GM19372 (cell line): ENCODE measurements around the gene AOPEP.
A peak's percentile ranks its signal among the peaks of the same experiment; 100 is the strongest.

Source experiments
- ATAC-seq: cut with Tn5 transposase; IDR thresholded peaks from one replicate; pipeline ENCODE4 v1.9.1; 2021; ENCODE audit warnings: mild to moderate bottlenecking, low read depth, moderate library complexity; ENCODE audit not compliant: unreplicated experiment

AOPEP gene, protein sequence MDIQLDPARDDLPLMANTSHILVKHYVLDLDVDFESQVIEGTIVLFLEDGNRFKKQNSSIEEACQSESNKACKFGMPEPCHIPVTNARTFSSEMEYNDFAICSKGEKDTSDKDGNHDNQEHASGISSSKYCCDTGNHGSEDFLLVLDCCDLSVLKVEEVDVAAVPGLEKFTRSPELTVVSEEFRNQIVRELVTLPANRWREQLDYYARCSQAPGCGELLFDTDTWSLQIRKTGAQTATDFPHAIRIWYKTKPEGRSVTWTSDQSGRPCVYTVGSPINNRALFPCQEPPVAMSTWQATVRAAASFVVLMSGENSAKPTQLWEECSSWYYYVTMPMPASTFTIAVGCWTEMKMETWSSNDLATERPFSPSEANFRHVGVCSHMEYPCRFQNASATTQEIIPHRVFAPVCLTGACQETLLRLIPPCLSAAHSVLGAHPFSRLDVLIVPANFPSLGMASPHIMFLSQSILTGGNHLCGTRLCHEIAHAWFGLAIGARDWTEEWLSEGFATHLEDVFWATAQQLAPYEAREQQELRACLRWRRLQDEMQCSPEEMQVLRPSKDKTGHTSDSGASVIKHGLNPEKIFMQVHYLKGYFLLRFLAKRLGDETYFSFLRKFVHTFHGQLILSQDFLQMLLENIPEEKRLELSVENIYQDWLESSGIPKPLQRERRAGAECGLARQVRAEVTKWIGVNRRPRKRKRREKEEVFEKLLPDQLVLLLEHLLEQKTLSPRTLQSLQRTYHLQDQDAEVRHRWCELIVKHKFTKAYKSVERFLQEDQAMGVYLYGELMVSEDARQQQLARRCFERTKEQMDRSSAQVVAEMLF

DNA sequence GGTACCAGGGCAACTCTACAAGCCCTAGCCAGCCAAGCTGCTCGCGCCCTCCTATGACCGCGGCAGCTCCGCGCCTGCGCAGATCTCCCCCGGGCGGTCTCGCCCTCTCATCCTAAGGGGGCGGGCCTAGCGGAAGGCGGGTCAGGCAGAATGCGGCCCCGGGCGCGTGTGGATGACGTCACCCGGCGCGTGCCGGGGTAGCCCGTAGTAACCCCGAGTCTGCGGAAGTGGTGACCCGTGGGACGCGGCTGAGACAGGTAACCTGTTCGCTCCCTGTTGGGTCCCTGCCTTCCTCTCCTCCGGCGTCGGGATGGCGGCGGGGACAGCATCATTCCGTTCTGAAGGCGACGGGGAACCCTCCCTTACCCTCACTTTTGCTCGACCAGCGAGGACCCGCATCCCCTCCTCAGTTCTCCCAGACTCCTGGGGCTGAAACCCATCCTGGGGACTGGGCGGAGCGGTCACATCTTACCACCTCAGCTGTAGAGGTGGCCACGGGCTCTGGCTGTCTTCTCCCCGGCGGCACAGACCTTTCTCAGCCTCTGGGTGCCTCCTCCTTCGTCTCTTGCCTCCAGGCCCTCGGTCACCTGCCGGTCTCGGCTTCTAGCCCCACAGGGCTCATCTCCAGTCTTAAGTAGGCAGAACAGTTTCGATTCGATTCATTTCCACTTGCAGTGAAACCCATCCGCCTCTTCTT, at the start of gene AOPEP:
AOPEP (plus strand) TSS at position 205 of the 697 bp plus-strand sequence. CDS start 33,085 bp downstream, outside the sequence.
- ATAC-seq, result peak; percentile 96

DNA sequence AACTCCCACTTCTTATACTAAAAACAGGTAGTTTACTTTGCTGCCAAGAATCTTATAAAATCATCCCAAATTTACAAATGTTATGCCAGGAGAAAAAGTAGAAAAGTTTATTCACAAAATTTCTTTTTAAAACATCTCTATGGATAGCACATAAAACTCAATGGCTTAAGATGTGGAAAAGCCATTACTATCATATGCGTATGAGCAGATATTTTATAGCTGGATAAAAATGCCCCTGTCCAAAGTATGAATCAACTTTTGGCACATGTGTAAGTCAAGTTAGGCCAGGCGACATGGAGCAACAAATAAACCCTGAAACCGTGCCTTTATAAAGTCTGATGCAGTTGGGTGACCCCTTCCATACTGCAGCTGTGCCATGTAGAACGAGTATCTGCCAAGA, 48.6 kb upstream of the AOPEP start:
- no peak for ATAC-seq

GRCh38 chr9:94679587-94679986, 46.9 kb upstream of the AOPEP start:
- no peak for ATAC-seq

DNA sequence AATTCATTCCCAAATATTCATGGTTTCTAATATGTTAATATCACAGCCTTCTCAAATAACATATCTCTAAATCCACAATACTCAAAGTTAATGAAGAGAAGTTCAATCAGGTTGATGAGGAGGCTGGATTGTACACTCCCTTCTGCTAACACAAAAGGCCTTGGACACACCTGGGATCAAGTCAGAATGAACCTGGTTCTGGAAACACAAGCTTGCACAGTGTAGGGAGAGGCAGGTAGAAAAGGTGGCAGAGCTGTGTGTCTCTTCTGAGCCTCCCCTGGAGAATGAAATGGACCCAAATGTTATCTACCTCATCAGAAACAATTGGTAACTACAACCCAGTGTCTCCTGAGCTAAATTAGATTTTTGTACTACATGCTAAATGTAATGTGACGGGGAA, 46.5 kb upstream of the AOPEP start:
- ATAC-seq, result no peak

- no peak for ATAC-seq
Observed at GRCh38 chr9:94680621-94681020, 45.9 kb upstream of the AOPEP start.

DNA sequence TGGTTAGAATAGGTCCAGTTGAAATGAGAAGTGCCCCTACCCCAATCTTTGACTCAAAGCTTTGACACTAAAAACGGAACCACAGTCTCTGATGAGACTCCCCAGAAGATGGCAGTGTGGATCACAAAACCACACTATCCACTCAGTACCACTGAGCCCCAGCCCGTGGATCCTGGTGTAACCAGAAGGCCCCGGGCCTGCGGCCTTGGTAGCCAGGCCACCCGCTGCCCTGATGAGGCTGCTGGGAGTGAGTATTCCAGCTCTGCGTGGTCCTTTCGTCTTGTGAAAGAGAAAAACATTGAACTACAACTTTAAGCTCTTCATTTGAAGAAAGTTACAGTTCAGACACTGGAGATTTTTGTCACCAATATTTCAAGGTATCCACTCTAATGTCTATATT, 45.0 kb upstream of the AOPEP start:
- no peak for ATAC-seq

DNA sequence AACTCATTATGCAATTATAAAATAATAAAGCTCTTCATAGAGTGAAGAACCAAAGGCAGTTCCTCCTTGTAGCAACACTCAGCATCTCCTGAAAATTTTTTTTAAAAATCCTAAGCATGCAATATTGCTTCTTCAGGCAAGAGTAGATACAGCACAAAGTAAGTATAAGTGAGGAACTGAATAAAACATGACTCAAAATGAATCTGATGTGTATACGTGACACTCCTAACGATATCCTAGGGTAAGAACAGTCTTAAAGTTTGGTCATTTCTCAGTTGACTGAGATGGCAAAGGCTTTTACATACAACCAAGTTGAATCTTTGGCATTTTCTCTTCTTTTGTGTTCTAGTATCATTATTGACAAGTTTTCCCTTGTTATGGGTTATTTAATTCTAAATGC, 41.1 kb upstream of the AOPEP start:
- ATAC-seq, result no peak

- no peak for ATAC-seq
Observed at GRCh38 chr9:94687451-94687850, 39.0 kb upstream of the AOPEP start.

- ATAC-seq, result no peak
Observed at GRCh38 chr9:94690344-94690743, 36.2 kb upstream of the AOPEP start.

DNA sequence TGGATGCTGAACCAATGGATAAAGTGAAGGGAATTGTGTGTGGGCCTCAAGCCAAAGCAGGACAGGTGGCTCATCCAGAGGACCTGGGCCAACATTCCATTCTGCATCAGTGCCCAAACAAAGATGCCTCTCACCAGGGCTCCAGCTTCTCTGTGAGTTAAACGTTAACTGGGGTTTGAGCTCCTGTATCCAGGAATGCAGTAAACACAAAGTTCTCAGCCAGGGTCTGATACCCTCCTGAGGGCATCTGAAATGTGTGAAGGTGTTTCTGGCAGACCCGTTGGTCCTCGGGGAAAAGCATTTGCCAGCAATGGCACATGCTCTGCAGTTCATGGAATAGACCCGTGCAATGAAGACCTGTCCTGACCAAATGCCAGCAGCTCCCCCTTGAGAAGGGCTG, 33.9 kb upstream of the AOPEP start:
- no peak for ATAC-seq

DNA sequence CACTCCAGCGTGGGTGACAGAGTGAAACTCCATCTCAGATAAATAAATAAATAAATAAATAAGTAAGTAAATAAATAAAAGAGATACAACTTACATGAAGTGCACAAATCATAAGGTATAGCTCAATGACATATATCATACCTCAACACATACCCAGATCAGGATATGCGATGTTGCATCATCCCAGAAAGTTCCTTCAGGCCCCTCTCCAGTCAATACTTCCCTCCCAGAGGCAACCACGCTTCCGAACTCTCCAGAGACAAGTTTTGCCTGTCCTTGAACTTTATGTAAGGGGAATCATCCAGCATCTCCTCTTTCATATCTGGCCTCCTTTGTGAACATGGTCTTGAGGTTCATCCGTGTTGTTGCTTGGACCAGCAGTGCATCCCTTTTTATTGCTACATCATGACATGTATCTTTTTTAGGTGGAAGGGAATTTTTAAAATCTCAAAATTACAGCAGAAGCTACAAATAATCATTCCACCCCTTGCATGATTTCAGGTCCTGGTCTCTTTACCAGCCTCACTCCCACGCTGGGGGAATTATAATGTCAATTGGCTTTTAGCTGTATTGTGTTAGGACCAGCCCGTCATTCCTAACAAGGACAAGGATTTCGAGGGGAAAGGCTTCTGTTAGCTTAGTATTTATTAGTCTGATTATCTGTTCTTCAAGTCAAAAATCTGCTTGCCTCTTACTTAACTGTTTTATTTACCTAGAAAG, 32.9 kb upstream of the AOPEP start:
- no peak for ATAC-seq

DNA sequence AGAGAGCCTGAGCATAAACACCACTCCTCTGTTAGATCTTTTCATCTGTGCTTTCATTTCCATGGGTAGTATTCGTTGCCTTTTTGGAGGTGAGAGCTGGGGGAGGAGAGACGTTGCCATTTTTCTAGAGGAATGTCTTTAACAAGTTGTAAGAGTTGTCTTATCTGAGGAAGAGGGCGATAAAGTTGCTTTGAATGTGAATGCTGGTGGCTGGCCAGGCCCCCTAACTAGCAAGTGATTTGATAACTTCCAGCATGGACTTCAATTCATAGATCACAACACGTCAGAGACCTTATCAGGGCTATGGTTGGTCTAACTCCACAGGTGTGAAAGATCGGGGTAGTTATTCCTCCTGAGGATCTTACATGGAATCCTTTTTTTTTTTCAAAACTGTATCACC, 30.0 kb upstream of the AOPEP start:
- no peak for ATAC-seq

DNA sequence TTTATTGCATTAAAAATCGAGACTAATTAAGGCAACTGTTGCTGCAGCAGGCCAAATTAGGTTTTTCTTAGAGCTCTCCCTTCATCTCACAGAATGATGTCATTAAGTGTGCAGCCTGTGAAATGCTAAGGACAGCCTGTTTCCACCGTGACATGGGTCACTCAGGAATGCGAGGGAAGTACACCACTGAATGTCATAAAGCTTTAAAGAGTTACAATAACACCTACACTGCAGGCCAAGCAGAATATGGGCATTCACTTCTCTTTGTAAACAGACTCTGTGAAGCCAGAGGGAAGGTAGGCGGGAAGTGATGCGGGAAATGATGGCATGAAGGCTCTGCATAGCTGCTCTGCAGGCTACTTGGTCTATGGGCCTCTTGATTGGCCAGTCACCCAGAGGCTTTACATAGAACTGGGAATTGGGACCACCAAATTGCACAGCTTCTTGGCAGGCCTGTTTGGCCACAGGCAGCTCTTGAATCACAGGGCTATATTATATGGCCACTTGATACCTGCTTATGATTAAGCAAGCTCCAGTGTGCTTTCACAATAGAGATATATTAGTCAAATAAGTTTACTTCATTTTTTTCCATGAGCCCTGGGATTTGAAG, 28.4 kb upstream of the AOPEP start:
- no peak for ATAC-seq

DNA sequence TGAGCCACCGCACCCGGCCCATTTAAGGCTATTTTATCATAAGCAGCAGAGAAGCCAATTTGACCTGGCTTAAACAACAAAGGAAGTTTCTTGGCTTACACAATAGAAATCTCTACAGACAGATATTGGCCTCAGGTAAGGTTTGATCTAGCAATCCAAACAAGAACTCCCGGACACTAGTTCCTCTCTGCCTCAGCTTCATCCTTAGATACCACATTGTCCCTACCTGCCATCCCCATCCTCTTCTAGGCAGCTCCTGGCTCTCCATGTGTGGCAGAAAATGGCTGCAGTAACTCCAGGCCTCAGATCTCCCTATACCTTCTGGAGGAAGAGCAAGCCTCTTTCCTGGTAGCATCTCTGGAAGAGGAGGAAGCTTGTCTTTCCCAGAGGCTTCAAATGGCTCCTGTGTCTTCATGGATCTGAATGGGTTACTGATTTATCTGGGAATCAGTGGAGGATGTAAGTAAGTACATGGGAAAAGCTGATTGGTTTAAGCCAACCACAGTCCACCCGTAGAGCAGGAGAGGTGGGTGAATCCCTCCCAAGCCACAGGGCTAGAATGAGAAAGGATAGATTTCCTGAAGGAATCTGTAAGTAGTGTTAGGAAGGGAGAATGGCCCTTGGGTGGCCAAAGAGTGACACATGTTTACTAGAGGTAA, 26.7 kb upstream of the AOPEP start:
- no peak for ATAC-seq

DNA sequence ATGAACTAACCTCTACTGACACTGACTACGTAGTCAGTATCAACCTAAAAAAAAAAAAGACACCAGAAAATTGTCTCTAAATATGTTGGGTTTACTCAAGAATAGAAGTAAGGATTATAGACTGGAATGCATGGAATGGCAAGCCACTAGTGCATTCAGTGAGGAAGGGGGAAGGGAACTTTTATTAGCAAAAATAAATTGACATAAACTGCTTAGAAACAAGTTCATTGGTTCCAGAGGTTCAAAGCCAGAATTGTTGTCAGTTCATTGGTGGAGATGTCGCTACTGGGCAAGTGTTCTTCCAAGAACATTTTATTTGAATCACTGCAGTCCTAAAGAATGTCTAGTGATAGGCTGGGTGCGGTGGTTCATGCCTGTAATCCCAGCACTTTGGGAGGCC, 26.1 kb upstream of the AOPEP start:
- ATAC-seq, result no peak

GRCh38 chr9:94703488-94704140, 22.9 kb upstream of the AOPEP start:
- ATAC-seq, result no peak

DNA sequence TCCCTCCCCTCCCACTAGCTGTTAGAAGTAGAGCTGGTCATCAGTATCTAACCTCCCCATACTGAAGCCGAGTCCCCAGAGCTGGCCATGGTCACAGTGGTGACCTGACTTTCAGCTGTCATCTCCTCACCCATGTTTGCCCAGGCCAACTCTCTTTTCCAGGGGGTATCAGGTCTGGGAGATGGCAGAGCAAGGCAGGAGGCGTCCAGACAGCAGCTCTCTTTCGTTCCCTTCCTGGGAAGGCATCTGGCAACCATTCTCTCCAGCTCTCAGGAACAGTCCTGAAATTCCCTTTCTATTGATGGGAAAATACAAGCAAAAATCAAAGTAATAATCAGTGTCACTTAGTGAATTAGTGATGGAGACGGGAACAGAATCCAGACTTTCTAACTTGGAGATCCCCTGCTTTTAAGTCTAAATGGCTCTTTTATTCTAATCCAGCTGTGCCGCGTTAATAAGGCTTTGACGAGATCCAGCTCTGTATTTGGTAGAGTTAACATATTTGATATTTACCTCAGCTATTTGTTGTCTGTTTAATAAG, 21.3 kb upstream of the AOPEP start:
- no peak for ATAC-seq

DNA sequence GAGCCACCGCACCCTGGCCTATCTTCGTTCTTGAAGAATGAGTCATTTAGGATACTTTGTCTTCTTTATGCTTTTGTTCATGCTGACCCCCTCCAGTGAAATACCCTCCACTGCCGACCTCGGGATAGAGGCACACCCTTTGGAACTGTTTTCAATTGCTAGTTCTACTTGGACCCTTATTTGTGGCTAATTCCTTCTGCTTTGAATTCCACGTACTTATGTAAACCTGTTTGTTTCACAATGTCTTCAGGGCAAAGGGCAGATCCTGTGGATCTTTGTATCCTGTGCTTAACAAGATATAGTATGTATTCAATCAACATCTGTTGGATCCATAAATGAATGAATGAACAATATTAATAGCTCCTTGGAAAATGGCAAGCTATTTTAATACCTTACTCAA, 19.6 kb upstream of the AOPEP start:
- no peak for ATAC-seq
